CD4-positive, alpha-beta T cell treated with Interleukin-6 for 4 hours (primary cell): ENCODE measurements around the gene SERPINB7.

ENCODE experiments used
- DNase-seq: peaks from one replicate; pipeline ENCODE4 v3.0.0-alpha.2; 2020; ENCODE audit warnings: mixed read lengths

SERPINB7 gene

DNA sequence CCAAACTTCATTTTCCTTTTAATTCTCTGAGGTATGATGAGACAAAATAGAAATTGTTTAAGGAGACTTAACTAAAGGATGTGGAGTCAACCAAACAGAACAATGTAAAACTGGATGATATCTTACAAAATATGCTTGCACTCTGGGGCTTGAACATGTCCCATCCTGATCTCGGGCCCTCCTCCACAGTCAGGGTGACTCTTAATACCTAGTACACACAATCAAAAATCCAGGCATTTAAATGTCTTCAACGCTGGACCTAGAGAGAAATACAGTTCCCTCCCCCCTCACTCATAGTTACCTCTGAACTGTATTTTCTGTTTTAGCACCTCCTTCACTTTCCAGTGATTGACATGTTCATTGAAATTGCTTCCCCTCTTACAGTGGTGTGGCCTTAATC, 75.4 kb downstream of the SERPINB7 start:
- no peak for DNase-seq
